Fibroblast of the aortic adventitia (primary cell): Measurements from ENCODE around the gene DHRS2. TPM values are rescaled to one million over a fixed set of nuclear protein-coding genes. Genes with fewer than 3 reads are reported as not detected.

Source experiments
- DNase-seq: peaks from one replicate; pipeline ENCODE4 v3.0.0-alpha.2; 2010; ENCODE audit warnings: low read depth
- H3K4me3 ChIP-seq: 2 replicates; pipeline ENCODE4 v1.5.1; 2011; ENCODE audit warnings: low read depth, mild to moderate bottlenecking, control low read depth, low read length, moderate library complexity
- CTCF ChIP-seq: IDR thresholded peaks from 2 replicates; pipeline ENCODE4 v1.5.1; 2011; ENCODE audit warnings: mild to moderate bottlenecking, low read length, control low read depth, inconsistent platforms; ENCODE audit not compliant: insufficient read depth
- total RNA-seq: library from RNA; depleted of rRNA; stranded (reverse); fragments of >200 nt; gene quantifications from 2 replicates; pipeline ENCODE4 v1.2.3, GENCODE V29; 2012; ENCODE audit warnings: low replicate concordance

DHRS2 gene
- total RNA-seq, 1 donor, result not detected

- no peak for DNase-seq
- H3K4me3 ChIP-seq, result no peak overlapping the region
- no peak for TF ChIP-seq CTCF
These were observed 15.9 kb upstream of the DHRS2 start for GRCh38 chr14:23620177-23620702.

- H3K4me3 ChIP-seq, result no peak overlapping the region
- no peak for TF ChIP-seq CTCF
- no peak for DNase-seq
These were observed 14.8 kb upstream of the DHRS2 start for GRCh38 chr14:23621204-23621931.

GRCh38 chr14:23621932-23622730 is 14.0 kb upstream of the DHRS2 start:
- TF ChIP-seq CTCF, result no peak
- no peak for DNase-seq
- H3K4me3 ChIP-seq, result no peak overlapping the region

- no peak overlapping the region for H3K4me3 ChIP-seq
- no peak for DNase-seq
- no peak for TF ChIP-seq CTCF
These were observed 13.2 kb upstream of the DHRS2 start for GRCh38 chr14:23622990-23623389.

- DNase-seq, result no peak
- H3K4me3 ChIP-seq, result no peak overlapping the region
- no peak for TF ChIP-seq CTCF
These were observed 12.2 kb upstream of the DHRS2 start for GRCh38 chr14:23623962-23624361.

- no peak for DNase-seq
- no peak overlapping the region for H3K4me3 ChIP-seq
- no peak for TF ChIP-seq CTCF
These were observed 11.2 kb upstream of the DHRS2 start for GRCh38 chr14:23624830-23625404.
